ENCODE measurements around the gene DIP2C. TPM values are rescaled to one million over a fixed set of nuclear protein-coding genes. Genes with fewer than 3 reads are reported as not detected.

Gene DIP2C
- total RNA-seq, 1 experiment from 2014 or later: 11.0 TPM

DNA sequence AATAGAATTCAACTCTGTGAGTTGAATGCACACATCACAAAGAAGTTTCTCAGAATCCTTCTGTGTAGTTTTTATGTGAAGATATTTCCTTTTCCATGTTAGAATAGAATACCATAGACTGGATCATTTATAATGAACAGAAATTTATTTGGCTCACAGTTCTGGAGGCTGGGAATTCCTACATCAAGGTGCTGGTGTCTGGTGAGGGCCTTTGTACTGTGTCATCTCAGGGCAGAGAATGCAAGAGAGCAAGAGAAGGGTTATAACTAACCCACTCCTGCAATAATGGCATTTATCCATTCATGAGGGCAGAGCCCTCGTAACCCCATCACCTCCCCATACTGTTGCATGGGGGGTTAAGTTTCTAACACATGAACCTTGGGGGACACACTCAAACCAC, 18.4 kb upstream of the DIP2C start:
- TF ChIP-seq NR1H2 (CRISPR knock-in tag; IDR thresholded peaks at IDR 0.05): no peak
- no peak for TF ChIP-seq ZNF425 (CRISPR knock-in tag; conservative IDR thresholded peaks at IDR 0.05)
- no peak for TF ChIP-seq ZNF281 (CRISPR knock-in tag; IDR thresholded peaks at IDR 0.05)
- no peak for TF ChIP-seq TCF7 (CRISPR knock-in tag; IDR thresholded peaks at IDR 0.05; ENCODE audit: low read depth)
- TF ChIP-seq, protein P1, sequence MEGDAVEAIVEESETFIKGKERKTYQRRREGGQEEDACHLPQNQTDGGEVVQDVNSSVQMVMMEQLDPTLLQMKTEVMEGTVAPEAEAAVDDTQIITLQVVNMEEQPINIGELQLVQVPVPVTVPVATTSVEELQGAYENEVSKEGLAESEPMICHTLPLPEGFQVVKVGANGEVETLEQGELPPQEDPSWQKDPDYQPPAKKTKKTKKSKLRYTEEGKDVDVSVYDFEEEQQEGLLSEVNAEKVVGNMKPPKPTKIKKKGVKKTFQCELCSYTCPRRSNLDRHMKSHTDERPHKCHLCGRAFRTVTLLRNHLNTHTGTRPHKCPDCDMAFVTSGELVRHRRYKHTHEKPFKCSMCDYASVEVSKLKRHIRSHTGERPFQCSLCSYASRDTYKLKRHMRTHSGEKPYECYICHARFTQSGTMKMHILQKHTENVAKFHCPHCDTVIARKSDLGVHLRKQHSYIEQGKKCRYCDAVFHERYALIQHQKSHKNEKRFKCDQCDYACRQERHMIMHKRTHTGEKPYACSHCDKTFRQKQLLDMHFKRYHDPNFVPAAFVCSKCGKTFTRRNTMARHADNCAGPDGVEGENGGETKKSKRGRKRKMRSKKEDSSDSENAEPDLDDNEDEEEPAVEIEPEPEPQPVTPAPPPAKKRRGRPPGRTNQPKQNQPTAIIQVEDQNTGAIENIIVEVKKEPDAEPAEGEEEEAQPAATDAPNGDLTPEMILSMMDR (IDR thresholded peaks at IDR 0.05): no peak
- TF ChIP-seq KAT7 (CRISPR knock-in tag; IDR thresholded peaks at IDR 0.05; ENCODE audit: borderline replicate concordance): no peak
- no peak for TF ChIP-seq ATF6 (CRISPR knock-in tag; IDR thresholded peaks at IDR 0.05)
- TF ChIP-seq ZNF138 (CRISPR knock-in tag; conservative IDR thresholded peaks at IDR 0.05): no peak
- TF ChIP-seq, protein P2, sequence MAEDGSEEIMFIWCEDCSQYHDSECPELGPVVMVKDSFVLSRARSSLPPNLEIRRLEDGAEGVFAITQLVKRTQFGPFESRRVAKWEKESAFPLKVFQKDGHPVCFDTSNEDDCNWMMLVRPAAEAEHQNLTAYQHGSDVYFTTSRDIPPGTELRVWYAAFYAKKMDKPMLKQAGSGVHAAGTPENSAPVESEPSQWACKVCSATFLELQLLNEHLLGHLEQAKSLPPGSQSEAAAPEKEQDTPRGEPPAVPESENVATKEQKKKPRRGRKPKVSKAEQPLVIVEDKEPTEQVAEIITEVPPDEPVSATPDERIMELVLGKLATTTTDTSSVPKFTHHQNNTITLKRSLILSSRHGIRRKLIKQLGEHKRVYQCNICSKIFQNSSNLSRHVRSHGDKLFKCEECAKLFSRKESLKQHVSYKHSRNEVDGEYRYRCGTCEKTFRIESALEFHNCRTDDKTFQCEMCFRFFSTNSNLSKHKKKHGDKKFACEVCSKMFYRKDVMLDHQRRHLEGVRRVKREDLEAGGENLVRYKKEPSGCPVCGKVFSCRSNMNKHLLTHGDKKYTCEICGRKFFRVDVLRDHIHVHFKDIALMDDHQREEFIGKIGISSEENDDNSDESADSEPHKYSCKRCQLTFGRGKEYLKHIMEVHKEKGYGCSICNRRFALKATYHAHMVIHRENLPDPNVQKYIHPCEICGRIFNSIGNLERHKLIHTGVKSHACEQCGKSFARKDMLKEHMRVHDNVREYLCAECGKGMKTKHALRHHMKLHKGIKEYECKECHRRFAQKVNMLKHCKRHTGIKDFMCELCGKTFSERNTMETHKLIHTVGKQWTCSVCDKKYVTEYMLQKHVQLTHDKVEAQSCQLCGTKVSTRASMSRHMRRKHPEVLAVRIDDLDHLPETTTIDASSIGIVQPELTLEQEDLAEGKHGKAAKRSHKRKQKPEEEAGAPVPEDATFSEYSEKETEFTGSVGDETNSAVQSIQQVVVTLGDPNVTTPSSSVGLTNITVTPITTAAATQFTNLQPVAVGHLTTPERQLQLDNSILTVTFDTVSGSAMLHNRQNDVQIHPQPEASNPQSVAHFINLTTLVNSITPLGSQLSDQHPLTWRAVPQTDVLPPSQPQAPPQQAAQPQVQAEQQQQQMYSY (CRISPR knock-in tag; IDR thresholded peaks at IDR 0.05): no peak
- TF ChIP-seq, protein P3, sequence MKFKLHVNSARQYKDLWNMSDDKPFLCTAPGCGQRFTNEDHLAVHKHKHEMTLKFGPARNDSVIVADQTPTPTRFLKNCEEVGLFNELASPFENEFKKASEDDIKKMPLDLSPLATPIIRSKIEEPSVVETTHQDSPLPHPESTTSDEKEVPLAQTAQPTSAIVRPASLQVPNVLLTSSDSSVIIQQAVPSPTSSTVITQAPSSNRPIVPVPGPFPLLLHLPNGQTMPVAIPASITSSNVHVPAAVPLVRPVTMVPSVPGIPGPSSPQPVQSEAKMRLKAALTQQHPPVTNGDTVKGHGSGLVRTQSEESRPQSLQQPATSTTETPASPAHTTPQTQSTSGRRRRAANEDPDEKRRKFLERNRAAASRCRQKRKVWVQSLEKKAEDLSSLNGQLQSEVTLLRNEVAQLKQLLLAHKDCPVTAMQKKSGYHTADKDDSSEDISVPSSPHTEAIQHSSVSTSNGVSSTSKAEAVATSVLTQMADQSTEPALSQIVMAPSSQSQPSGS (CRISPR knock-in tag; IDR thresholded peaks at IDR 0.05; ENCODE audit: borderline replicate concordance, low read depth): no peak
- TF ChIP-seq, protein P4, sequence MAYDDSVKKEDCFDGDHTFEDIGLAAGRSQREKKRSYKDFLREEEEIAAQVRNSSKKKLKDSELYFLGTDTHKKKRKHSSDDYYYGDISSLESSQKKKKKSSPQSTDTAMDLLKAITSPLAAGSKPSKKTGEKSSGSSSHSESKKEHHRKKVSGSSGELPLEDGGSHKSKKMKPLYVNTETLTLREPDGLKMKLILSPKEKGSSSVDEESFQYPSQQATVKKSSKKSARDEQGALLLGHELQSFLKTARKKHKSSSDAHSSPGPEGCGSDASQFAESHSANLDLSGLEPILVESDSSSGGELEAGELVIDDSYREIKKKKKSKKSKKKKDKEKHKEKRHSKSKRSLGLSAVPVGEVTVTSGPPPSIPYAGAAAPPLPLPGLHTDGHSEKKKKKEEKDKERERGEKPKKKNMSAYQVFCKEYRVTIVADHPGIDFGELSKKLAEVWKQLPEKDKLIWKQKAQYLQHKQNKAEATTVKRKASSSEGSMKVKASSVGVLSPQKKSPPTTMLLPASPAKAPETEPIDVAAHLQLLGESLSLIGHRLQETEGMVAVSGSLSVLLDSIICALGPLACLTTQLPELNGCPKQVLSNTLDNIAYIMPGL (CRISPR knock-in tag; IDR thresholded peaks at IDR 0.05): no peak
- no peak for TF ChIP-seq JUN (CRISPR knock-in tag; IDR thresholded peaks at IDR 0.05)
- no peak for TF ChIP-seq RELA (CRISPR knock-in tag; IDR thresholded peaks at IDR 0.05; ENCODE audit: borderline replicate concordance)
- no peak for TF ChIP-seq PRRX2 (CRISPR knock-in tag; IDR thresholded peaks at IDR 0.05)
- TF ChIP-seq NFYB (CRISPR knock-in tag; conservative IDR thresholded peaks at IDR 0.05; ENCODE audit: low read depth): no peak
- TF ChIP-seq, protein P5, sequence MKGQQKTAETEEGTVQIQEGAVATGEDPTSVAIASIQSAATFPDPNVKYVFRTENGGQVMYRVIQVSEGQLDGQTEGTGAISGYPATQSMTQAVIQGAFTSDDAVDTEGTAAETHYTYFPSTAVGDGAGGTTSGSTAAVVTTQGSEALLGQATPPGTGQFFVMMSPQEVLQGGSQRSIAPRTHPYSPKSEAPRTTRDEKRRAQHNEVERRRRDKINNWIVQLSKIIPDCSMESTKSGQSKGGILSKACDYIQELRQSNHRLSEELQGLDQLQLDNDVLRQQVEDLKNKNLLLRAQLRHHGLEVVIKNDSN (CRISPR knock-in tag; IDR thresholded peaks at IDR 0.05): no peak
- TF ChIP-seq ZNF396 (CRISPR knock-in tag; IDR thresholded peaks at IDR 0.05; ENCODE audit: borderline replicate concordance): no peak
- TF ChIP-seq ZNF232 (CRISPR knock-in tag; IDR thresholded peaks at IDR 0.05): no peak
- TF ChIP-seq, protein P6, sequence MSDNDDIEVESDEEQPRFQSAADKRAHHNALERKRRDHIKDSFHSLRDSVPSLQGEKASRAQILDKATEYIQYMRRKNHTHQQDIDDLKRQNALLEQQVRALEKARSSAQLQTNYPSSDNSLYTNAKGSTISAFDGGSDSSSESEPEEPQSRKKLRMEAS (CRISPR knock-in tag; IDR thresholded peaks at IDR 0.05): no peak
- DNase-seq (ENCODE audit: low spot score): no peak
- H3K9me3 Mint-ChIP-seq: peaks cover 8% of the 10 kb centered on the region
- no peaks in the 10 kb centered on the region for H3K36me3 Mint-ChIP-seq
- ATAC-seq: no peak
- no peaks in the 10 kb centered on the region for H3K4me1 Mint-ChIP-seq
- H3K4me3 Mint-ChIP-seq: no peak overlapping the region
- ChIA-PET POLR2A (no interaction called here), CTCF (no interaction called here)
- no peak overlapping the region for H3K27ac Mint-ChIP-seq
- peaks cover 9% of the 10 kb centered on the region for H3K27me3 Mint-ChIP-seq (ENCODE audit: low read depth)

Data from WTC11 (cell line).